Endothelial cell of umbilical vein (primary cell): ENCODE data around the gene SRRM3. TPM values are rescaled to one million over a fixed set of nuclear protein-coding genes. Genes with fewer than 3 reads are reported as not detected.

Experiments
- BruUV-seq: library from RNA; stranded (reverse); fragments of 400-500 nt; replicated peaks from 2 replicates; lab custom pipeline; 2021; lab: Mats Ljungman, UMichigan
- CTCF ChIA-PET: fragments of 300-600, 350-600 bp; sonication (Branson Sonifier 250); formaldehyde crosslinking; loops from one replicate; lab custom pipeline; 2021; ENCODE audit warnings: antibody characterized with exemption, inconsistent platforms; lab: Charles Lee
- POLR2A ChIA-PET: fragments of 300-600, 350-600 bp; sonication (Branson Sonifier 250); formaldehyde crosslinking; loops from one replicate; lab custom pipeline; 2021; ENCODE audit warnings: antibody characterized with exemption, inconsistent platforms; lab: Charles Lee
- DNase-seq: peaks from one replicate; pipeline ENCODE4 v3.0.0-alpha.2; 2011; ENCODE audit warnings: low read depth, low spot score
- FAIRE-seq: peaks from 2 replicates; lab custom pipeline; 2011; peaks lifted over from hg19 to GRCh38; lab: Jason Lieb, UNC
- H2AFZ ChIP-seq: 2 replicates; pipeline ENCODE4 v1.6.0; 2012; ENCODE audit warnings: low read depth, low read length, control low read depth, inconsistent platforms
- H3K27ac ChIP-seq: 2 replicates; pipeline ENCODE4 v1.5.1; 2011; ENCODE audit warnings: low read depth, mild to moderate bottlenecking, control low read depth, low read length, moderate library complexity; ENCODE audit not compliant: insufficient read depth
- H3K27me3 ChIP-seq, 2 experiments: 2 replicates each; pipeline versions ENCODE4 v1.6.0 to v1.6.1; 2011; ENCODE audit warnings: low read length in 2 of 2, mixed read lengths in 1 of 2; ENCODE audit not compliant: control insufficient read depth in 2 of 2, insufficient read depth in 2 of 2
- H3K36me3 ChIP-seq, 2 experiments: 2 replicates in 1 of 2; 3 replicates in 1 of 2; pipeline ENCODE4 v1.5.1; 2011; ENCODE audit warnings: low read length in 2 of 2, mild to moderate bottlenecking in 1 of 2, moderate library complexity in 1 of 2; ENCODE audit not compliant: control insufficient read depth in 2 of 2, insufficient read depth in 2 of 2; ENCODE audit errors: extremely low read depth in 1 of 2
- H3K4me1 ChIP-seq: 3 replicates; pipeline ENCODE4 v1.5.1; 2011; ENCODE audit warnings: mild to moderate bottlenecking, low read length; ENCODE audit not compliant: control insufficient read depth, insufficient read depth; ENCODE audit errors: extremely low read depth
- H3K4me2 ChIP-seq: 2 replicates; pipeline ENCODE4 v1.6.1; 2011; ENCODE audit warnings: low read length, control low read depth, mixed read lengths; ENCODE audit not compliant: insufficient read depth
- H3K4me3 ChIP-seq, 3 experiments: fragments of 200-600 bp in 1 of 3; sonication (generic), shearing (Covaris generic) in 1 of 3; replicated peaks in 1 of 3; 2 replicates each; pipeline ENCODE4 v1.5.1; 2011 to 2016; ENCODE audit warnings: control low read depth in 3 of 3, low read length in 3 of 3, mild to moderate bottlenecking in 2 of 3, inconsistent platforms in 1 of 3, low read depth in 1 of 3, moderate library complexity in 1 of 3; ENCODE audit not compliant: insufficient read depth in 1 of 3
- H3K79me2 ChIP-seq: 2 replicates; pipeline ENCODE4 v1.6.0; 2012; ENCODE audit warnings: low read length, inconsistent platforms; ENCODE audit not compliant: control insufficient read depth, insufficient read depth
- H3K9ac ChIP-seq: replicated peaks from 2 replicates; pipeline ENCODE3; 2011; ENCODE audit warnings: low read length, control low read depth; ENCODE audit not compliant: insufficient read depth; ENCODE audit errors: extremely low read depth
- H3K9me1 ChIP-seq: replicated peaks from 3 replicates; pipeline ENCODE4 v1.6.0; 2011; ENCODE audit warnings: mild to moderate bottlenecking, low read length; ENCODE audit not compliant: control insufficient read depth, insufficient read depth; ENCODE audit errors: extremely low read depth
- H3K9me3 ChIP-seq: replicated peaks from 2 replicates; pipeline ENCODE4 v1.5.1; 2012; ENCODE audit warnings: low read length, inconsistent platforms; ENCODE audit not compliant: control insufficient read depth, insufficient read depth
- H4K20me1 ChIP-seq: replicated peaks from 2 replicates; pipeline ENCODE3; 2011; ENCODE audit warnings: mild to moderate bottlenecking, low read length; ENCODE audit not compliant: control insufficient read depth, insufficient read depth; ENCODE audit errors: extremely low read depth
- CTCF ChIP-seq, 2 donors: IDR thresholded peaks; 1 replicate in 1 of 2; 2 replicates in 1 of 2; pipeline ENCODE4 v1.5.1; 2011; ENCODE audit warnings: low read length in 2 of 2, mild to moderate bottlenecking in 2 of 2, moderate library complexity in 2 of 2, control low read depth in 1 of 2, inconsistent platforms in 1 of 2, low read depth in 1 of 2; ENCODE audit not compliant: insufficient read depth in 1 of 2; ENCODE audit errors: extremely low read depth in 1 of 2
- EZH2 ChIP-seq: IDR thresholded peaks from 2 replicates; pipeline ENCODE4 v1.6.1; 2012; ENCODE audit warnings: borderline replicate concordance, low read depth, mild to moderate bottlenecking, moderate library complexity, low read length, inconsistent platforms; ENCODE audit not compliant: severe bottlenecking
- FOS ChIP-seq: IDR thresholded peaks from 2 replicates; pipeline ENCODE4 v1.6.1; 2011; ENCODE audit warnings: mild to moderate bottlenecking, low read length, moderate library complexity, borderline replicate concordance; ENCODE audit not compliant: insufficient read depth
- GATA2 ChIP-seq: IDR thresholded peaks from 2 replicates; pipeline ENCODE4 v1.7.0; 2011; ENCODE audit warnings: low read depth, mild to moderate bottlenecking, moderate library complexity, mixed read lengths, low read length; ENCODE audit not compliant: insufficient read length, insufficient read depth
- JUN ChIP-seq: IDR thresholded peaks from 2 replicates; pipeline ENCODE4 v1.6.1; 2011; ENCODE audit warnings: borderline replicate concordance, low read depth; ENCODE audit not compliant: insufficient read length, insufficient read depth
- MAX ChIP-seq: IDR thresholded peaks from 2 replicates; pipeline ENCODE4 v1.6.1; 2011; ENCODE audit not compliant: insufficient read depth, insufficient read length
- MYC ChIP-seq: IDR thresholded peaks from one replicate; pipeline ENCODE4 v1.6.1; 2011; ENCODE audit warnings: mild to moderate bottlenecking, low read depth, low read length
- POLR2A ChIP-seq: IDR thresholded peaks from 2 replicates; pipeline ENCODE4 v1.6.1; 2012; ENCODE audit warnings: low read depth, mild to moderate bottlenecking, control low read depth, low read length
- POLR2AphosphoS5 ChIP-seq: IDR thresholded peaks from 2 replicates; pipeline ENCODE4 v1.6.1; 2012; ENCODE audit warnings: low read depth, mild to moderate bottlenecking, control low read depth, low read length, moderate library complexity; ENCODE audit not compliant: insufficient read depth
- dilution Hi-C: fragments of 300-500 bp; cut with MboI; formaldehyde crosslinking; loops from one replicate; pipeline ENCODE4 v1.15.0; 2019; ENCODE audit warnings: low sequenced_read_pairs; ENCODE audit not compliant: extremely low pct_ligation_motif_present
- intact Hi-C: fragments of 100-400 bp; cut with micrococcal nuclease; formaldehyde crosslinking; loops from one replicate; pipeline ENCODE4 v1.10.0; 2022
- polyA plus RNA-seq, 4 experiments: library from polyadenylated mRNA; depleted of rRNA in 3 of 4; stranded (reverse) in 3 of 4; unstranded in 1 of 4; fragments of >200 nt; gene quantifications; 2 replicates each; pipeline versions ENCODE4 v1.2.1 to v1.2.3, GENCODE V29; 2011 to 2012; ENCODE audit warnings: missing spikeins in 1 of 4
- total RNA-seq: library from RNA; stranded (reverse); gene quantifications from 2 replicates; pipeline ENCODE4 v1.2.3, GENCODE V29; 2021

The SRRM3 gene
- total and polyA plus RNA-seq, 2 donors (not counting 3 experiments of a cell fraction or from before 2014, with no cell fraction given): 4.4 to 5.4 TPM

- Histone ChIP-seq H3K9ac (no peak overlapping the region), H3K27ac (no peak overlapping the region), H3K36me3 (no peaks in the 10 kb centered on the region), H3K9me1 (no peaks in the 10 kb centered on the region), H3K79me2 (no peaks in the 10 kb centered on the region), H3K9me3 (no peaks in the 10 kb centered on the region), H4K20me1 (no peaks in the 10 kb centered on the region), H3K4me1 (no peaks in the 10 kb centered on the region), H2AFZ (no peak overlapping the region), H3K4me3 (no peak overlapping the region), H3K4me2 (no peak overlapping the region), H3K27me3 (no peaks in the 10 kb centered on the region)
- intact Hi-C loops: no loop called here
- ChIA-PET POLR2A (no interaction called here), CTCF (interaction anchor here (1.4 kb wide), 1 partner anchor 117 kb away, joined by 4 read pairs; no protein-coding TSS in a partner anchor)
- BruUV-seq: no TSS peak
- FAIRE-seq (no peak), DNase-seq (no peak)
- TF ChIP-seq MYC: no peak
- TF ChIP-seq CTCF (IDR thresholded peaks at IDR 0.05; ENCODE audit: extremely low read depth in 1 of 2, insufficient read depth in 1 of 2, low read depth in 1 of 2, low read length in 2 of 2): no peak
- no peak for TF ChIP-seq MAX
- TF ChIP-seq GATA2: no peak
- TF ChIP-seq FOS: no peak
- no peak for TF ChIP-seq POLR2AphosphoS5
- TF ChIP-seq EZH2: no peak
- TF ChIP-seq JUN: no peak
- TF ChIP-seq POLR2A: no peak
- dilution Hi-C loops: no loop called here
Observed at GRCh38 chr7:76196786-76197185, 4.9 kb upstream of the SRRM3 start.
